Vagina (tissue), 2 donors: Measurements from ENCODE around the gene CD38. TPM values are rescaled to one million over a fixed set of nuclear protein-coding genes. Genes with fewer than 3 reads are reported as not detected.
"Not testable (repeated sequence)": the region's sequence is repeated elsewhere in the genome, so short reads cannot be mapped to it uniquely, and the experiment has no call there.

Experiments used
- DNase-seq, 2 donors: peaks; one replicate each; pipeline ENCODE4 v3.0.0-alpha.2; 2017; ENCODE audit errors: extremely low spot score in 2 of 2
- H3K27ac ChIP-seq: fragments of 200-600 bp; sonication (generic); one replicate; pipeline ENCODE4 v1.5.1; 2019
- H3K27me3 ChIP-seq: fragments of 200-600 bp; sonication (generic); one replicate; pipeline ENCODE4 v1.5.1; 2019
- H3K36me3 ChIP-seq, 2 donors: fragments of 200-600 bp; sonication (generic); one replicate each; pipeline ENCODE4 v1.5.1; 2017 to 2019
- H3K4me1 ChIP-seq: fragments of 200-600 bp; sonication (generic); one replicate; pipeline ENCODE4 v1.5.1; 2019
- H3K4me3 ChIP-seq, 2 donors: fragments of 200-600 bp; sonication (generic); 1 replicate in 1 of 2; 2 replicates in 1 of 2; pipeline ENCODE4 v1.5.1; 2016 to 2019
- H3K9me3 ChIP-seq: fragments of 200-600 bp; sonication (generic); one replicate; pipeline ENCODE4 v1.5.1; 2019
- POLR2A ChIP-seq, 2 donors: fragments of 450-650 bp; IDR thresholded peaks; one replicate each; pipeline ENCODE4 v1.6.1; 2017; ENCODE audit warnings: antibody characterized with exemption in 2 of 2, mild to moderate bottlenecking in 2 of 2, moderate library complexity in 2 of 2
- POLR2AphosphoS5 ChIP-seq, 2 donors: sonication (generic); formaldehyde crosslinking; IDR thresholded peaks; one replicate each; pipeline ENCODE4 v1.9.0; 2017; ENCODE audit warnings: antibody characterized with exemption in 2 of 2, mild to moderate bottlenecking in 2 of 2, low read depth in 1 of 2; ENCODE audit not compliant: insufficient read depth in 1 of 2
- intact Hi-C: fragments of 100-400 bp; cut with DNase I; formaldehyde crosslinking; loops from one replicate; pipeline ENCODE4 v1.15.1; 2023
- total RNA-seq: library from RNA; depleted of rRNA; stranded (reverse); fragments of >200 nt; gene quantifications from one replicate; pipeline ENCODE4 v1.2.3, GENCODE V29; 2016
- TF ChIP-seq, protein P1 (sequence below), 3 experiments: fragments of 450-650 bp in 2 of 3; fragments of 200-600 bp in 1 of 3; sonication (generic) in 1 of 3; IDR thresholded peaks; one replicate each; pipeline ENCODE4 v1.5.1; 2017 to 2019; ENCODE audit warnings: antibody characterized with exemption in 3 of 3, mild to moderate bottlenecking in 2 of 3, moderate library complexity in 2 of 3

CD38 gene
- total RNA-seq, 1 donor from 2014 or later = 1.2 TPM

- no peak for DNase-seq
- H3K27ac ChIP-seq = no peak overlapping the region
- no peaks in the 10 kb centered on the region for H3K9me3 ChIP-seq
- H3K27me3 ChIP-seq = no peaks in the 10 kb centered on the region
- no peak overlapping the region for H3K4me3 ChIP-seq
- H3K4me1 ChIP-seq = no peaks in the 10 kb centered on the region
- intact Hi-C loops = no loop called here
- no peaks in the 10 kb centered on the region for H3K36me3 ChIP-seq
- TF ChIP-seq, protein P1, sequence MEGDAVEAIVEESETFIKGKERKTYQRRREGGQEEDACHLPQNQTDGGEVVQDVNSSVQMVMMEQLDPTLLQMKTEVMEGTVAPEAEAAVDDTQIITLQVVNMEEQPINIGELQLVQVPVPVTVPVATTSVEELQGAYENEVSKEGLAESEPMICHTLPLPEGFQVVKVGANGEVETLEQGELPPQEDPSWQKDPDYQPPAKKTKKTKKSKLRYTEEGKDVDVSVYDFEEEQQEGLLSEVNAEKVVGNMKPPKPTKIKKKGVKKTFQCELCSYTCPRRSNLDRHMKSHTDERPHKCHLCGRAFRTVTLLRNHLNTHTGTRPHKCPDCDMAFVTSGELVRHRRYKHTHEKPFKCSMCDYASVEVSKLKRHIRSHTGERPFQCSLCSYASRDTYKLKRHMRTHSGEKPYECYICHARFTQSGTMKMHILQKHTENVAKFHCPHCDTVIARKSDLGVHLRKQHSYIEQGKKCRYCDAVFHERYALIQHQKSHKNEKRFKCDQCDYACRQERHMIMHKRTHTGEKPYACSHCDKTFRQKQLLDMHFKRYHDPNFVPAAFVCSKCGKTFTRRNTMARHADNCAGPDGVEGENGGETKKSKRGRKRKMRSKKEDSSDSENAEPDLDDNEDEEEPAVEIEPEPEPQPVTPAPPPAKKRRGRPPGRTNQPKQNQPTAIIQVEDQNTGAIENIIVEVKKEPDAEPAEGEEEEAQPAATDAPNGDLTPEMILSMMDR (IDR thresholded peaks at IDR 0.05) = no peak
- TF ChIP-seq POLR2A (IDR thresholded peaks at IDR 0.05) (no peak), POLR2AphosphoS5 (IDR thresholded peaks at IDR 0.05; ENCODE audit: insufficient read depth in 1 of 2, low read depth in 1 of 2) (peak in 1 of 2 donors; percentile 20)
Measured at GRCh38 chr4:15836362-15836761, 58.2 kb downstream of the CD38 start.

DNA sequence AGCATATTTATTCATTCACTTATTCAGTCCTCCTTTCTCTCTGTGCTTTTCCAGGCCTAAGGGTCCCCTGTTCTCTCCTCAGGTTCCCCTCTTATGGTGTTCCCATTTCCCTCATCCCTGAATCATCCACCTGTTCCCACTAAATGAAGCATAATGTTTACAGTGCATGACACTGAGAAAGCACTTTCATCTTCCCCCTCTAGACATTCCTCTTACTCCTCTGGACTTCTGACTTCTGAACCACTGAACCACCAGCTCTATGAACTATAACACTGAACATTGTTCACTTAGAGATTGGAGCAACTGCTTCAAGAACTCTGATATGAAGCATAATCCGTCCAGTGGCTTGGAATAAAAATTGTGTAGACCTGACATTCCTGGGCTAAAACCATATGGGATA is 59.5 kb downstream of the CD38 start:
- Histone ChIP-seq H3K27ac (no peak overlapping the region), H3K9me3 (no peaks in the 10 kb centered on the region), H3K27me3 (no peaks in the 10 kb centered on the region), H3K36me3 (no peaks in the 10 kb centered on the region), H3K4me3 (no peak overlapping the region), H3K4me1 (no peaks in the 10 kb centered on the region)
- no peak for DNase-seq
- TF ChIP-seq, protein P1 (IDR thresholded peaks at IDR 0.05) = no peak
- TF ChIP-seq POLR2AphosphoS5 (IDR thresholded peaks at IDR 0.05; ENCODE audit: insufficient read depth in 1 of 2, low read depth in 1 of 2) = no peak
- no peak for TF ChIP-seq POLR2A (IDR thresholded peaks at IDR 0.05)
- intact Hi-C loops = no loop called here

DNA sequence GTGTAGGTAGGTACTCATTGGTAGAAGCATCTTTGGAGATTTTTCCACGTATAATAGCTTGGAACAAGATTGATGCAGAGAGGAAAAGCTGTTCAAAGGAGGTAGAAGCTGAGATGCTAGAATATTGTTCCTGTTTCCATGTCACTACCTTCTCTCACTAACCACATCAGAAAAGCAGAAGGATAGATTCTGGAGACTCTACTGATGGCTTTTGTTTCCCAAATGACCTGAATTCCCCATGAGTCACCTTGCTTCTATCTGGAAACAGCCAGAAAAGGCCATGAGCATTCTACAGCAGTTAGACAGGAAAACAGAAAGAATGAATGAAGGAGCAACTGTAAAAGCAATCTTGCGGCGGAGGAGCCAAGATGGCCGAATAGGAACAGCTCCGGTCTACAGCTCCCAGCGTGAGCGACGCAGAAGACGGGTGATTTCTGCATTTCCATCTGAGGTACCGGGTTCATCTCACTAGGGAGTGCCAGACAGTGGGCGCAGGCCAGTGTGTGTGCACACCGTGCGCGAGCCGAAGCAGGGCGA is 63.1 kb downstream of the CD38 start:
- H3K27me3 ChIP-seq, H3K27ac ChIP-seq, H3K9me3 ChIP-seq, H3K4me1 ChIP-seq, DNase-seq, H3K4me3 ChIP-seq, H3K36me3 ChIP-seq, intact Hi-C loops: not testable (repeated sequence)

GRCh38 chr4:15847746-15848145 is 69.6 kb downstream of the CD38 start:
- no peaks in the 10 kb centered on the region for H3K27me3 ChIP-seq
- H3K36me3 ChIP-seq = no peaks in the 10 kb centered on the region
- H3K4me1 ChIP-seq = no peaks in the 10 kb centered on the region
- TF ChIP-seq POLR2A (IDR thresholded peaks at IDR 0.05) = no peak
- intact Hi-C loops = no loop called here
- H3K9me3 ChIP-seq = no peaks in the 10 kb centered on the region
- H3K4me3 ChIP-seq = no peak overlapping the region
- H3K27ac ChIP-seq = no peak overlapping the region
- no peak for DNase-seq

DNA sequence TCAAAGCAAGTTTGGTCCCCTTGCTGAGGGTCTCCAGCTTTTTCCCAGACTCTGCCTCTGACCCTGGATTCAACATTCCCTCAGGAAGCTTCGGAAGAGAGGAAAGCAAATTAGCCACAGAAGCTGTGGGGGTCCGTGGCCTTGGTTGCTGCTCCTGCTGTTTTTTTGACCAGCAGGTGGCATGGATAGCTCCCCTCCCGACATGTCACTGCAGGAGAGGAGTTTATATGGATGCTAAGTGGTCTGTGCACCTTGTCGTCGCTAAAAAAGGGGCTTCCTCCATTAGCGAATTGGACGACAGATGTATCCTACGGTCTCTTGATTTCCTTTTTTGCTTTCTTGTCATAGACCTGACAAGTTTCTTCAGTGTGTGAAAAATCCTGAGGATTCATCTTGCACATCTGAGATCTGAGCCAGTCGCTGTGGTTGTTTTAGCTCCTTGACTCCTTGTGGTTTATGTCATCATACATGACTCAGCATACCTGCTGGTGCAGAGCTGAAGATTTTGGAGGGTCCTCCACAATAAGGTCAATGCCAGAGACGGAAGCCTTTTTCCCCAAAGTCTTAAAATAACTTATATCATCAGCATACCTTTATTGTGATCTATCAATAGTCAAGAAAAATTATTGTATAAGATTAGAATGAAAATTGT is 70.2 kb downstream of the CD38 start:
- no peak for DNase-seq
- Histone ChIP-seq H3K36me3 (no peaks in the 10 kb centered on the region), H3K4me3 (no peak overlapping the region), H3K27me3 (no peaks in the 10 kb centered on the region), H3K9me3 (no peaks in the 10 kb centered on the region), H3K4me1 (no peaks in the 10 kb centered on the region), H3K27ac (no peak overlapping the region)
- intact Hi-C loops = no loop called here
- TF ChIP-seq, protein P1 (IDR thresholded peaks at IDR 0.05) = no peak
- TF ChIP-seq POLR2AphosphoS5 (IDR thresholded peaks at IDR 0.05; ENCODE audit: insufficient read depth in 1 of 2, low read depth in 1 of 2) (no peak), POLR2A (IDR thresholded peaks at IDR 0.05) (no peak)

DNA sequence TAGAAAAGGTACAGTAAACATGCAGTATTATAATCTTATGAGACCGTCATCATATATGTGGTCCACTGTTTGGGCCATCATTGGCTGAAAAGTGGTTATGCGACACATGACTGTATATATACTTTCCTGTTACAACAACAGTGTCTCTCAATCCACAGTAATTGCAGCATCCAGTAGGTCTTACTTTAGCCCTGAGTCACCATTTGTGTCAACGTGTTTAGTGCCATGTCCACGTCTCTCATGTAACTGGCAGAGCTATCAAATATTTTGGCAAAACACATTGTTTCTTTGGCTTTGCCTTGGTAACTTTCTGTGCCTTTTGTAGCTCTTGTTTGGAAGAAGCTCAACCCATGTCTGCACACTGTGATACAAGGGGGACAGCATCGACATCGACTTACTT is 73.8 kb downstream of the CD38 start:
- no peak overlapping the region for H3K4me3 ChIP-seq
- no peaks in the 10 kb centered on the region for H3K4me1 ChIP-seq
- H3K36me3 ChIP-seq = no peaks in the 10 kb centered on the region
- no peaks in the 10 kb centered on the region for H3K9me3 ChIP-seq
- intact Hi-C loops = no loop called here
- no peaks in the 10 kb centered on the region for H3K27me3 ChIP-seq
- DNase-seq = no peak
- H3K27ac ChIP-seq = no peak overlapping the region
- TF ChIP-seq POLR2A (IDR thresholded peaks at IDR 0.05) = no peak
- TF ChIP-seq, protein P1 (IDR thresholded peaks at IDR 0.05) = no peak
- TF ChIP-seq POLR2AphosphoS5 (IDR thresholded peaks at IDR 0.05; ENCODE audit: insufficient read depth in 1 of 2, low read depth in 1 of 2) = no peak
